NCI-H1694 (cell line): ENCODE results near the gene MEI4.
"Not testable (repeated sequence)": the region's sequence is repeated elsewhere in the genome, so short reads cannot be mapped to it uniquely, and the experiment has no call there.

Experiments used
- DNase-seq: peaks from one replicate; lab custom pipeline; 2025; lab: John Stamatoyannopoulos, UW

Gene MEI4

GRCh38 chr6:77683515-77683914, 30.7 kb downstream of the MEI4 start:
- DNase-seq: no peak

- no peak for DNase-seq
These were observed 34.1 kb downstream of the MEI4 start for GRCh38 chr6:77686931-77687330.

GRCh38 chr6:77688649-77689048, 35.8 kb downstream of the MEI4 start:
- DNase-seq: no peak

GRCh38 chr6:77700095-77700494, 47.3 kb downstream of the MEI4 start:
- DNase-seq: not testable (repeated sequence)

- no peak for DNase-seq
These were observed 54.8 kb downstream of the MEI4 start for GRCh38 chr6:77707603-77708002.

- DNase-seq: no peak
These were observed 62.7 kb downstream of the MEI4 start for GRCh38 chr6:77715588-77715987.

GRCh38 chr6:77716311-77716710, 63.5 kb downstream of the MEI4 start:
- no peak for DNase-seq

- DNase-seq: not testable (repeated sequence)
These were observed 83.2 kb downstream of the MEI4 start for GRCh38 chr6:77736010-77736409.

GRCh38 chr6:77740380-77740779, 87.5 kb downstream of the MEI4 start:
- no peak for DNase-seq

- DNase-seq: not testable (repeated sequence)
These were observed 99.3 kb downstream of the MEI4 start for GRCh38 chr6:77752156-77752555.

- no peak for DNase-seq
These were observed 109.5 kb downstream of the MEI4 start for GRCh38 chr6:77762386-77762785.

- DNase-seq: no peak
These were observed 110.3 kb downstream of the MEI4 start for GRCh38 chr6:77763124-77763523.

- DNase-seq: no peak
These were observed 111.5 kb downstream of the MEI4 start for GRCh38 chr6:77764364-77764763.

GRCh38 chr6:77773157-77773822, 120.5 kb downstream of the MEI4 start:
- no peak for DNase-seq

GRCh38 chr6:77774457-77774856, 121.6 kb downstream of the MEI4 start:
- DNase-seq: no peak

- DNase-seq: no peak
These were observed 123.6 kb downstream of the MEI4 start for GRCh38 chr6:77776441-77776840.

- DNase-seq: no peak
These were observed 125.7 kb downstream of the MEI4 start for GRCh38 chr6:77778527-77778926.

- DNase-seq: no peak
These were observed 134.2 kb downstream of the MEI4 start for GRCh38 chr6:77786935-77787629.

GRCh38 chr6:77796824-77797809, 144.3 kb downstream of the MEI4 start:
- no peak for DNase-seq

- no peak for DNase-seq
These were observed 159.5 kb downstream of the MEI4 start for GRCh38 chr6:77812304-77812703.

GRCh38 chr6:77813090-77813489, 160.3 kb downstream of the MEI4 start:
- DNase-seq: no peak

GRCh38 chr6:77814119-77814518, 161.3 kb downstream of the MEI4 start:
- DNase-seq: no peak

GRCh38 chr6:77815531-77815930, 162.7 kb downstream of the MEI4 start:
- DNase-seq: no peak
